Thyroid gland (tissue), 4 donors: ENCODE measurements around the gene ZNF888.

Experiments used
- POLR2A ChIP-seq, 2 donors: fragments of 450-650 bp; IDR thresholded peaks; one replicate each; pipeline ENCODE4 v1.6.1; 2017; ENCODE audit warnings: antibody characterized with exemption in 2 of 2, mild to moderate bottlenecking in 2 of 2, moderate library complexity in 1 of 2
- TF ChIP-seq, protein P1 (sequence below), 6 experiments: fragments of 200-600 bp in 3 of 6; fragments of 450-650 bp in 3 of 6; sonication (generic) in 3 of 6; IDR thresholded peaks; one replicate each; pipeline ENCODE4 v1.5.1; 2016 to 2019; ENCODE audit warnings: antibody characterized with exemption in 6 of 6, mild to moderate bottlenecking in 2 of 6, inconsistent platforms in 1 of 6, moderate library complexity in 1 of 6

- TF ChIP-seq, protein P1, sequence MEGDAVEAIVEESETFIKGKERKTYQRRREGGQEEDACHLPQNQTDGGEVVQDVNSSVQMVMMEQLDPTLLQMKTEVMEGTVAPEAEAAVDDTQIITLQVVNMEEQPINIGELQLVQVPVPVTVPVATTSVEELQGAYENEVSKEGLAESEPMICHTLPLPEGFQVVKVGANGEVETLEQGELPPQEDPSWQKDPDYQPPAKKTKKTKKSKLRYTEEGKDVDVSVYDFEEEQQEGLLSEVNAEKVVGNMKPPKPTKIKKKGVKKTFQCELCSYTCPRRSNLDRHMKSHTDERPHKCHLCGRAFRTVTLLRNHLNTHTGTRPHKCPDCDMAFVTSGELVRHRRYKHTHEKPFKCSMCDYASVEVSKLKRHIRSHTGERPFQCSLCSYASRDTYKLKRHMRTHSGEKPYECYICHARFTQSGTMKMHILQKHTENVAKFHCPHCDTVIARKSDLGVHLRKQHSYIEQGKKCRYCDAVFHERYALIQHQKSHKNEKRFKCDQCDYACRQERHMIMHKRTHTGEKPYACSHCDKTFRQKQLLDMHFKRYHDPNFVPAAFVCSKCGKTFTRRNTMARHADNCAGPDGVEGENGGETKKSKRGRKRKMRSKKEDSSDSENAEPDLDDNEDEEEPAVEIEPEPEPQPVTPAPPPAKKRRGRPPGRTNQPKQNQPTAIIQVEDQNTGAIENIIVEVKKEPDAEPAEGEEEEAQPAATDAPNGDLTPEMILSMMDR (IDR thresholded peaks at IDR 0.05) = no peak
- no peak for TF ChIP-seq POLR2A (IDR thresholded peaks at IDR 0.05)
Observed at GRCh38 chr19:52935434-52935833, 12.2 kb upstream of the ZNF888 start.
